Measurements from ENCODE around the gene TSPEAR. TPM values are rescaled to one million over a fixed set of nuclear protein-coding genes. Genes with fewer than 3 reads are reported as not detected.

Gene TSPEAR
- polyA plus RNA-seq, 2 donors, result 0.01 to 0.04 TPM

- no peaks in the 10 kb centered on the region for H3K4me1 ChIP-seq (ENCODE audit: control insufficient read depth in 2 of 2, insufficient read depth in 2 of 2, low read length in 1 of 2)
- 72 to 74% methylated on average over 30 of the region's 30 CpGs for WGBS, 2 donors
- no peaks in the 10 kb centered on the region for H3K27me3 ChIP-seq (ENCODE audit: control insufficient read depth in 1 of 2, insufficient read depth in 2 of 2, low read length in 2 of 2)
- no peaks in the 10 kb centered on the region for H3K36me3 ChIP-seq (ENCODE audit: control insufficient read depth in 2 of 2, insufficient read depth in 2 of 2, low read length in 1 of 2)
- H3K9me3 ChIP-seq (ENCODE audit: control insufficient read depth in 2 of 2, insufficient read depth in 1 of 2, low read depth in 1 of 2, low read length in 1 of 2), result no peaks in the 10 kb centered on the region
- H3K4me3 ChIP-seq (ENCODE audit: low read depth in 1 of 2, low read length in 2 of 2), result no peak overlapping the region
- no peak overlapping the region for H3K27ac ChIP-seq (ENCODE audit: low read depth in 2 of 2, low read length in 1 of 2)
Observed at GRCh38 chr21:44531606-44532564, 179.5 kb downstream of the TSPEAR start.

- WGBS, 2 donors, result 82 to 87% methylated on average over 23 of the region's 23 CpGs
- Histone ChIP-seq H3K27ac (ENCODE audit: low read depth in 2 of 2, low read length in 1 of 2) (no peak overlapping the region), H3K4me3 (ENCODE audit: low read depth in 1 of 2, low read length in 2 of 2) (no peak overlapping the region), H3K27me3 (ENCODE audit: control insufficient read depth in 1 of 2, insufficient read depth in 2 of 2, low read length in 2 of 2) (no peaks in the 10 kb centered on the region), H3K36me3 (ENCODE audit: control insufficient read depth in 2 of 2, insufficient read depth in 2 of 2, low read length in 1 of 2) (no peaks in the 10 kb centered on the region), H3K9me3 (ENCODE audit: control insufficient read depth in 2 of 2, insufficient read depth in 1 of 2, low read depth in 1 of 2, low read length in 1 of 2) (no peaks in the 10 kb centered on the region), H3K4me1 (ENCODE audit: control insufficient read depth in 2 of 2, insufficient read depth in 2 of 2, low read length in 1 of 2) (no peaks in the 10 kb centered on the region)
Observed at GRCh38 chr21:44530903-44531605, 180.3 kb downstream of the TSPEAR start.

- Histone ChIP-seq H3K27me3 (ENCODE audit: control insufficient read depth in 1 of 2, insufficient read depth in 2 of 2, low read length in 2 of 2) (no peaks in the 10 kb centered on the region), H3K4me1 (ENCODE audit: control insufficient read depth in 2 of 2, insufficient read depth in 2 of 2, low read length in 1 of 2) (no peaks in the 10 kb centered on the region), H3K36me3 (ENCODE audit: control insufficient read depth in 2 of 2, insufficient read depth in 2 of 2, low read length in 1 of 2) (no peaks in the 10 kb centered on the region), H3K4me3 (ENCODE audit: low read depth in 1 of 2, low read length in 2 of 2) (no peak overlapping the region), H3K9me3 (ENCODE audit: control insufficient read depth in 2 of 2, insufficient read depth in 1 of 2, low read depth in 1 of 2, low read length in 1 of 2) (no peaks in the 10 kb centered on the region), H3K27ac (ENCODE audit: low read depth in 2 of 2, low read length in 1 of 2) (no peak overlapping the region)
- 80 to 85% methylated on average over 7 of the region's 7 CpGs for WGBS, 2 donors
Observed at GRCh38 chr21:44530221-44530902, 181.0 kb downstream of the TSPEAR start.

GRCh38 chr21:44529503-44530125, 181.8 kb downstream of the TSPEAR start:
- 71 to 82% methylated on average over 23 of the region's 23 CpGs for WGBS, 2 donors
- H3K4me1 ChIP-seq (ENCODE audit: control insufficient read depth in 2 of 2, insufficient read depth in 2 of 2, low read length in 1 of 2), result no peaks in the 10 kb centered on the region
- no peak overlapping the region for H3K27ac ChIP-seq (ENCODE audit: low read depth in 2 of 2, low read length in 1 of 2)
- H3K27me3 ChIP-seq (ENCODE audit: control insufficient read depth in 1 of 2, insufficient read depth in 2 of 2, low read length in 2 of 2), result no peaks in the 10 kb centered on the region
- H3K36me3 ChIP-seq (ENCODE audit: control insufficient read depth in 2 of 2, insufficient read depth in 2 of 2, low read length in 1 of 2), result no peaks in the 10 kb centered on the region
- no peak overlapping the region for H3K4me3 ChIP-seq (ENCODE audit: low read depth in 1 of 2, low read length in 2 of 2)
- peaks cover 0 to 3% of the 10 kb centered on the region in 2 donors for H3K9me3 ChIP-seq (ENCODE audit: control insufficient read depth in 2 of 2, insufficient read depth in 1 of 2, low read depth in 1 of 2, low read length in 1 of 2)

- 86 to 91% methylated on average over 17 of the region's 17 CpGs for WGBS, 2 donors
- Histone ChIP-seq H3K4me1 (ENCODE audit: control insufficient read depth in 2 of 2, insufficient read depth in 2 of 2, low read length in 1 of 2) (no peaks in the 10 kb centered on the region), H3K27ac (ENCODE audit: low read depth in 2 of 2, low read length in 1 of 2) (no peak overlapping the region), H3K4me3 (ENCODE audit: low read depth in 1 of 2, low read length in 2 of 2) (no peak overlapping the region), H3K36me3 (ENCODE audit: control insufficient read depth in 2 of 2, insufficient read depth in 2 of 2, low read length in 1 of 2) (no peaks in the 10 kb centered on the region), H3K9me3 (ENCODE audit: control insufficient read depth in 2 of 2, insufficient read depth in 1 of 2, low read depth in 1 of 2, low read length in 1 of 2) (peaks cover 0 to 3% of the 10 kb centered on the region in 2 donors), H3K27me3 (ENCODE audit: control insufficient read depth in 1 of 2, insufficient read depth in 2 of 2, low read length in 2 of 2) (no peaks in the 10 kb centered on the region)
Observed at GRCh38 chr21:44529011-44529421, 182.4 kb downstream of the TSPEAR start.

GRCh38 chr21:44528634-44528995, 182.8 kb downstream of the TSPEAR start:
- Histone ChIP-seq H3K27me3 (ENCODE audit: control insufficient read depth in 1 of 2, insufficient read depth in 2 of 2, low read length in 2 of 2) (no peaks in the 10 kb centered on the region), H3K4me1 (ENCODE audit: control insufficient read depth in 2 of 2, insufficient read depth in 2 of 2, low read length in 1 of 2) (no peaks in the 10 kb centered on the region), H3K9me3 (ENCODE audit: control insufficient read depth in 2 of 2, insufficient read depth in 1 of 2, low read depth in 1 of 2, low read length in 1 of 2) (peaks cover 0 to 3% of the 10 kb centered on the region in 2 donors), H3K27ac (ENCODE audit: low read depth in 2 of 2, low read length in 1 of 2) (no peak overlapping the region), H3K36me3 (ENCODE audit: control insufficient read depth in 2 of 2, insufficient read depth in 2 of 2, low read length in 1 of 2) (no peaks in the 10 kb centered on the region), H3K4me3 (ENCODE audit: low read depth in 1 of 2, low read length in 2 of 2) (no peak overlapping the region)
- 84 to 87% methylated on average over 10 of the region's 10 CpGs for whole genome bisulfite sequencing, 2 donors

- peaks cover 0 to 3% of the 10 kb centered on the region in 2 donors for H3K9me3 ChIP-seq (ENCODE audit: control insufficient read depth in 2 of 2, insufficient read depth in 1 of 2, low read depth in 1 of 2, low read length in 1 of 2)
- H3K4me3 ChIP-seq (ENCODE audit: low read depth in 1 of 2, low read length in 2 of 2), result no peak overlapping the region
- H3K27ac ChIP-seq (ENCODE audit: low read depth in 2 of 2, low read length in 1 of 2), result no peak overlapping the region
- WGBS, 2 donors, result 79 to 81% methylated on average over 18 of the region's 18 CpGs
- no peaks in the 10 kb centered on the region for H3K36me3 ChIP-seq (ENCODE audit: control insufficient read depth in 2 of 2, insufficient read depth in 2 of 2, low read length in 1 of 2)
- H3K4me1 ChIP-seq (ENCODE audit: control insufficient read depth in 2 of 2, insufficient read depth in 2 of 2, low read length in 1 of 2), result no peaks in the 10 kb centered on the region
- no peaks in the 10 kb centered on the region for H3K27me3 ChIP-seq (ENCODE audit: control insufficient read depth in 1 of 2, insufficient read depth in 2 of 2, low read length in 2 of 2)
Observed at GRCh38 chr21:44527983-44528633, 183.3 kb downstream of the TSPEAR start.

- Histone ChIP-seq H3K27ac (ENCODE audit: low read depth in 2 of 2, low read length in 1 of 2) (no peak overlapping the region), H3K36me3 (ENCODE audit: control insufficient read depth in 2 of 2, insufficient read depth in 2 of 2, low read length in 1 of 2) (no peaks in the 10 kb centered on the region), H3K27me3 (ENCODE audit: control insufficient read depth in 1 of 2, insufficient read depth in 2 of 2, low read length in 2 of 2) (no peaks in the 10 kb centered on the region), H3K9me3 (ENCODE audit: control insufficient read depth in 2 of 2, insufficient read depth in 1 of 2, low read depth in 1 of 2, low read length in 1 of 2) (peaks cover 0 to 3% of the 10 kb centered on the region in 2 donors), H3K4me3 (ENCODE audit: low read depth in 1 of 2, low read length in 2 of 2) (no peak overlapping the region), H3K4me1 (ENCODE audit: control insufficient read depth in 2 of 2, insufficient read depth in 2 of 2, low read length in 1 of 2) (no peaks in the 10 kb centered on the region)
- WGBS, 2 donors, result 88 to 89% methylated on average over 37 of the region's 37 CpGs
Observed at GRCh38 chr21:44527156-44527982, 184.0 kb downstream of the TSPEAR start.
